RWPE2 (cell line): Measurements from ENCODE around the gene EBPL.
A peak's percentile ranks its signal among the peaks of the same experiment; 100 is the strongest.

ENCODE experiments used
- ATAC-seq: fragments of 200-7000 bp; cut with Tn5 transposase; 3 replicates; pipeline ENCODE4 v1.9.1; 2021; ENCODE audit warnings: low read depth
- DNase-seq: peaks from one replicate; pipeline ENCODE4 v3.0.0-alpha.2; 2020; ENCODE audit warnings: low spot score
- H3K27ac ChIP-seq: fragments of 450-650 bp; 2 replicates; pipeline ENCODE4 v1.5.1; 2017; ENCODE audit warnings: mild to moderate bottlenecking; ENCODE audit not compliant: poor library complexity, severe bottlenecking
- H3K27me3 ChIP-seq: fragments of 250-450 bp; sonication (Bioruptor Pico); 2 replicates; pipeline ENCODE4 v1.5.1; 2021; ENCODE audit warnings: mild to moderate bottlenecking, moderate library complexity; ENCODE audit not compliant: insufficient read depth, poor library complexity, severe bottlenecking
- H3K36me3 ChIP-seq: fragments of 250-450 bp; sonication (Bioruptor Pico); 2 replicates; pipeline ENCODE4 v1.5.1; 2020; ENCODE audit warnings: low read depth, mild to moderate bottlenecking, moderate library complexity
- H3K4me1 ChIP-seq: fragments of 250-450 bp; sonication (Bioruptor Pico); 2 replicates; pipeline ENCODE4 v1.5.1; 2021; ENCODE audit warnings: mild to moderate bottlenecking, moderate library complexity; ENCODE audit not compliant: insufficient read depth, poor library complexity, severe bottlenecking
- H3K4me3 ChIP-seq: fragments of 250-450 bp; sonication (Bioruptor Pico); 2 replicates; pipeline ENCODE4 v1.5.1; 2021; ENCODE audit warnings: mild to moderate bottlenecking, moderate library complexity; ENCODE audit not compliant: severe bottlenecking
- H3K9me3 ChIP-seq: fragments of 250-450 bp; sonication (Bioruptor Pico); 2 replicates; pipeline ENCODE4 v1.5.1; 2021; ENCODE audit warnings: mild to moderate bottlenecking, moderate library complexity; ENCODE audit not compliant: severe bottlenecking
- CTCF ChIP-seq: fragments of 450-650 bp; IDR thresholded peaks from one replicate; pipeline ENCODE4 v1.5.1; 2017; ENCODE audit warnings: mild to moderate bottlenecking, moderate library complexity; ENCODE audit not compliant: poor library complexity, severe bottlenecking

Gene EBPL

GRCh38 chr13:49678191-49678914 is 12.9 kb downstream of the EBPL start:
- H3K4me3 ChIP-seq, result no peak overlapping the region
- DNase-seq (no peak), ATAC-seq (no peak)
- H3K9me3 ChIP-seq, result no peaks in the 10 kb centered on the region
- peaks cover 19% of the 10 kb centered on the region for H3K36me3 ChIP-seq
- peaks cover 9% of the 10 kb centered on the region for H3K4me1 ChIP-seq
- no peak overlapping the region for H3K27ac ChIP-seq
- H3K27me3 ChIP-seq, result no peaks in the 10 kb centered on the region
- no peak for TF ChIP-seq CTCF

DNA sequence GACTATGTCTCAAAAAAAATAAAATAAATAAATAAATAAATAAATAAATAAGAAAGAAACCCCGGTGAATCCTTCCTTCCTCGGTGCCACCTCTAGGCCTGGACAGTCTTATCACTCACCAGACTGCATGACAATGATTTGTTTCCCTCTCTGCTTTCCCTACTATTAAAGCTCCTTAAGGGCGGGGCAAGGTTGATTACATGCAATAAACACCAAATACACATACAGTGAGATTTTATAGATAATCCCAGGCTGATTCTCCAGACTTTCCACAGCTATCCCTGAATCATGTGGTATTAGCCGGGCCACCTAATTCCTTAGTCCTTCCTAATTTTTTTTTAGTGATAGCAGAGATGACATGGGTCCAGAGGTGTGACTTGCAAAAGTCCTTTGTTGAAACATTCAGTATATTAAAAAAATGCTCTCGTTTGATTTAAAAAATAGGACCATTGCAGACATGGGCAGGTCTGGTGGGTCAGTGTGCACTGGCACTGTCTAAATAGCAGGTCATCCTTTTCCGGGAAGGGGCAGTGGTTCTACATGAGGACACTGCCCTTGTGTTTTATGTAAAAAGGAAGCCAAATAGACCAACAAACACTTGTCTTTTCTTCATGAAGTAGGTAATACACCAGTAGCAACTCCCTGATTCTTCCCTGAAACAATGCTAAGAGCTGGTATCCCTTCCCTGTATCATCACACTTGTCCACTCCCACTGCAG is 14.5 kb downstream of the EBPL start:
- H3K27ac ChIP-seq, result no peak overlapping the region
- H3K4me3 ChIP-seq, result no peak overlapping the region
- no peak for ATAC-seq
- H3K9me3 ChIP-seq, result no peaks in the 10 kb centered on the region
- TF ChIP-seq CTCF, result no peak
- peaks cover 19% of the 10 kb centered on the region for H3K36me3 ChIP-seq
- no peak for DNase-seq
- H3K27me3 ChIP-seq, result no peaks in the 10 kb centered on the region
- H3K4me1 ChIP-seq, result peaks cover 2% of the 10 kb centered on the region

DNA sequence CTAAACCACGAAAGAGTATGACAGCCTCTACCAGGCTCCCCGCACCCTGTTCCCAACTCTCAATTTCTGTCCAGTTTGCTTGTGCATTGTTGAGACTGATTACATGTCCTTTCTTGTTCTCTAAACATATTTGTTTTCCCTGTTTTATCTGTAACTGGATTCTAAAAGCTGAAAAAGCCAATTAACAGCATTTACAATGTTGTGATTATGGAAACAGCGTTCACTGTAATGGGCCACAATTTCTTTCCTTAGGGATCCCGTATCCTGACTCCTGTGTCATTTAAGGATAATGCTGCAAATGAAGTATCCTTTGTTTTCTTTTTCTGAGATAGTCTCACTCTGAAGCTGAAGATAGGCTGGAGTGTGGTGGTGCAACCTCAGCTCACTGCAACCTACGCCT is 20.5 kb downstream of the EBPL start:
- no peak for TF ChIP-seq CTCF
- peaks cover 18% of the 10 kb centered on the region for H3K36me3 ChIP-seq
- H3K27ac ChIP-seq, result no peak overlapping the region
- no peaks in the 10 kb centered on the region for H3K27me3 ChIP-seq
- ATAC-seq (no peak), DNase-seq (no peak)
- no peaks in the 10 kb centered on the region for H3K9me3 ChIP-seq
- no peak overlapping the region for H3K4me3 ChIP-seq
- peaks cover 3% of the 10 kb centered on the region for H3K4me1 ChIP-seq

- DNase-seq (no peak), ATAC-seq (peak; percentile 94)
- Histone ChIP-seq H3K36me3 (peaks cover 12% of the 10 kb centered on the region), H3K9me3 (no peaks in the 10 kb centered on the region), H3K4me3 (no peak overlapping the region), H3K27ac (no peak overlapping the region), H3K4me1 (peaks cover 3% of the 10 kb centered on the region), H3K27me3 (no peaks in the 10 kb centered on the region)
- peak; percentile 79 for TF ChIP-seq CTCF
Observed at GRCh38 chr13:49669735-49670309, 21.5 kb downstream of the EBPL start.

DNA sequence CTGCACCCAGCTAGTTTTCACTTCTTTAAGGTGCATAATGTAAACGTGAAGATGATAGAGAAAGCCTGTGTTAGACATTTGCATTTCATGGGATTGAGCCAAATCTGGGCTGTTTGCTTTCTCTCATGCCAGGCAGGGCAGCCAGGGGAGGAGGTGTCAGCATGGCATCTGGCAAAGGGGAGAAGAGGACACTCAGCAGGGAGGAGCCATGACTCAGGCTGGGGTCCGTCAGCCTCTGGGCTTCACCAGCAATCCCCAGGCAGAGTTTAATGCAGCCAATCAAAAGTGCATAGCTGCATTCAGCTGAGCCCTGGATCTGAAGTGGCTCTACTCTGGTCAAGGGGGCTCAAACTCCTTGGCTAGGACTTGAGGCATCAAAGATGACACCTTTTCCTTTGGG is 23.5 kb downstream of the EBPL start:
- no peaks in the 10 kb centered on the region for H3K9me3 ChIP-seq
- no peak for DNase-seq
- no peak for TF ChIP-seq CTCF
- ATAC-seq, result no peak
- peaks cover 3% of the 10 kb centered on the region for H3K4me1 ChIP-seq
- no peaks in the 10 kb centered on the region for H3K27me3 ChIP-seq
- no peak overlapping the region for H3K4me3 ChIP-seq
- peaks cover 16% of the 10 kb centered on the region for H3K36me3 ChIP-seq
- no peak overlapping the region for H3K27ac ChIP-seq
